DMS 273 treated with DMSO at 0.1 percent for 48 hours (cell line): Measurements from ENCODE around the gene NEDD4.
"Not testable (repeated sequence)": the region's sequence is repeated elsewhere in the genome, so short reads cannot be mapped to it uniquely, and the experiment has no call there.

Experiments used
- DNase-seq: peaks from one replicate; lab custom pipeline; 2025; lab: John Stamatoyannopoulos, UW

The NEDD4 gene

DNA sequence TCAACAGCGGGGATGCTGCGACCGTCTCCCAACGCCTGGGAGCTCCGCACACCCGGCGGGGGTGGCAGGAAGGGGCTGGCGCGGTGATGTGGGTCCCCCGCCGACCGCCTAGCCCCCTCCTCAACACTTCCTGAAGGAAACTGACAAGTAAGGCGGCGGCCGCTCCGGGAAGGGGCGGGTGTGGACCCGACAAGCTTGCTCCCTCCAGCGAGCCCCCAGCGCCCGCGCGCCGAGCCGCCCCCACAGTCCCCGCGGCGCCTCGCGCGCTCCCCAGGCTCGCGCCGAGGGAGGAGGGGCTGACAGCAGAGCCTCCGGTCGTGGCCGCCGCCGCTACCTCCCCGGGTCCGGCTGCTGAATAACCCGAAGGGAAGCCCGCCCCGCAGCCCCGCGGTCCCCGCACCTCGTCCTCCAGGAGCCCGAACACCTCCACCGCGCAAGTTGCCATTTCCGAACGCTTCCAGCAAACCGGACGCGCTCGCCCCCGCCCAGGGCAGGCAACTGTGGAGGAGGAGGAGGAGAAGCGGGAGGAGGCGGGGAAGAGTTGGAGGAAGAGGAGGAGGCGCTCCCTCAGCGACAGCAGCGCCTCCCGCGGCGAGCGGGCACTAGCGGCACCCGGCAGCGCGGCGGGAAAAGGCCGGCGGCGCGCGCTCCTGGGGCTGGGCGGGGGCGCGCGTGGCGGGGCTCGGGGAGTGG is at the start of gene NEDD4:
TSS of gene NEDD4 (minus strand) at position 502 of the 693 bp plus-strand sequence. CDS start at position 445, 57 bp downstream.
- peak; percentile 45 for DNase-seq

DNA sequence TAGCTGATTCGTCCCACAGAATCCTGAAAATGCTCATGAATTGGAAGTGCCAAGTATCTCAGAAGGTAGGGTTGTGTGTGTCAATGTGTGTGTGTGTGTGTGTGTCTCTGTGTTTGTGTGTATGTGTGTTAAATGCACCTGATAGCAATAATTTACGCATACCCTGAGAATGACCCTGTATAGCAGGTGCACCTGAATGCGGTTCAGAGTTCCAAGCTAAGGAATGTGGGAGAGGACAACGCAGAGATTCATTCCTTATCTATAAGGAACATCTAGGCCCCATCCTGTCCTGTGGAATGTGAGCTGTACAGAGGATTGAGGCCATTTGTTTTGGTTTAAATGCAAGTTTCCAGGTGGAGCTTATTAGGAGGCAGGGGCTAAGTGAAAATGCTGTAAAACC is 49.1 kb upstream of the NEDD4 start:
- DNase-seq = no peak

DNA sequence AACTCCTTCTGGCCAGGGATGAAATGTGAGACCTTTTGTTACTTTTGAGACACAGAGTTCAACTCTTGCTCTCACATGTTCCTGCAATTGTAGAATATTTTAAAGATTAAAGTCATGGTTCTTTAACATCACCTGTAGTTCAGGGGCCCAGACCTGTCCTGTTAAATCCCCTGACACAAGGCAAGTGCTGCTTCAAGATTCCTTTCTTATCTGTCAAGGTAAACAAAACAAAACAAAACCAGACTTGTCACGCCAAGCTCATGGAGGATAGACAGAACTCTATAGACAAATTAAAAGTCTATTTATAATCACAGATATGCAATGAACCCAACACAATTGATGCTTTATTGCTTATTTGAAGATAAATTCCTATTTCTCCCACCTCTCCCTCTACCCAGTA is 48.6 kb upstream of the NEDD4 start:
- DNase-seq = no peak

DNA sequence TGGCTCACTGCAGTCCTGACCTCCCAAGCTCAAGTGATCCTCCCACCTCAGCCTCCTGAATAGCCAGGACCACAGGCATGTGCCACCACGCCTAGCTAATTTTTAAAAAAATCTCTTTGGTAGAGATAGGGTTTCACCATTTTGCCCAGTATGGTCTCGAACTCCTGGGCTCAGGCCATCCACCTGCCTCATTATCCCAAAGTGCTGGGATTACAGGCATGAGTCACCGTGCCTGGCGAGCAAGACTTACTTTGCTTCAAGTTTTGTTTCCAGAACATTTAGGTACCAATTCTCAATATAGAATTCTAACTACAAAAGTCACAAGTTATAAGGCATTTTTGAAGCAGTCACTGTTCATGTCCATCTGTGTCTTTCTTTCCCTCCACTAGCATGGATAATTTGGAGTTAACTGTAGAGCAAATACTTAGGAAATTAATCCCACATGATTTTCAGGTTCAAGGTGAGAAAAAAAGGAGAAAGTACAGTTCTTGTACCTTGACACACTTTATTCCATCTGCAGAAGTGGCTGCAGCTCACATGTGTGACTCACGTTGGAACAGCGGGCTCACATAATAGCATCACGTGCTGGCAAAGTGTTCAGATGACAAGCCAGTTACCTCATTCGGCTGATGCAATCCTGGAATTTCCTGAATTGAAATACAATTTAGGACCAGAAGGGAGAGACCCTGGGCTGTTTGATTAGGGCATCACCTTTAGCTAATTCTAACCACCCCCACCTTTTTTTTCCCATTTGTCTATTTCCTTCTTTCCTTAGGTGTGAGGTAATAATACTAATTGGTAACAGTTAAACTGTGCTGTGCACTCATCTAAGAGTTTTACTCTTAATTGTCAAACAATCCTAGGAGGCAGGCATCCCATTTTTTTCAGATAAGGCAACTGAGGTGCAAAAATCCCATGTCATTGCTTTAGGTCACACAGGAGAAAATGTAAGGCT is 46.9 kb upstream of the NEDD4 start:
- DNase-seq = peak; percentile 17

DNA sequence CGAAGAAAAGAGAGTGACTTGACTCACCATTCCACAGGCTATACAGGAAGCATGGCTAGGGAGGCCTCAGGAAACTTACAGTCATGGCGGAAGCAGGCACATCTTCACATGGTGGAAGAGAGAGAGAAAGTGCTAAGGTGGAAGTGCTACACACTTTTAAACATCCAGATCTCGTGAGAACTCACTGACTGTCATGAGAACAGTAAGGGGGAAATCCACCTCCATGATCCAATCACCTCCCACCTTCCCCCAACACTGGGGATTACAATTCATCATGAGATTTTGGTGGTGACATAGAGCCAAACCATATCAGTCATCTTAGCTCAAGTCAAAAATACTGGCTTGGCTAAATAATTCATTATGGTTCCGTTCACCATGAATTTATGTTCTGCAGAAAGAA is 45.3 kb upstream of the NEDD4 start:
- DNase-seq = no peak

DNA sequence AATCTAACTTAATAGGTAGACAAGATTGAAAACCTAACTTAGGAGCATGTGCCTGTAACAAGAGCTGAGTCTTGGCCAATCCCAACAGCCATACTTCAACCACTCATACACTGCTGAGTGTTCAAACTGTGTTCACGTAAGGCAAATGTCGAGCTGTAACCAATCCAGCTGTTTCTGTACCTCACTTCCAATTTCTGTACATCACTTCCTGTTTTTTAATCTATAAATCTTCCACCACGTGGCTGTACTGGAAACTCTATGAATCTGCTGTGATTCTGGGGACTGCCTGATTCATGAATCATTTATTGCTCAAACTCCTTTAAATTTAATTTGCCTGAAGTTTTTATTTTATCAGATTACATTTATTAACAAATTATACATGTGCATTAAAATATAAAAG is 44.6 kb upstream of the NEDD4 start:
- DNase-seq = no peak

DNA sequence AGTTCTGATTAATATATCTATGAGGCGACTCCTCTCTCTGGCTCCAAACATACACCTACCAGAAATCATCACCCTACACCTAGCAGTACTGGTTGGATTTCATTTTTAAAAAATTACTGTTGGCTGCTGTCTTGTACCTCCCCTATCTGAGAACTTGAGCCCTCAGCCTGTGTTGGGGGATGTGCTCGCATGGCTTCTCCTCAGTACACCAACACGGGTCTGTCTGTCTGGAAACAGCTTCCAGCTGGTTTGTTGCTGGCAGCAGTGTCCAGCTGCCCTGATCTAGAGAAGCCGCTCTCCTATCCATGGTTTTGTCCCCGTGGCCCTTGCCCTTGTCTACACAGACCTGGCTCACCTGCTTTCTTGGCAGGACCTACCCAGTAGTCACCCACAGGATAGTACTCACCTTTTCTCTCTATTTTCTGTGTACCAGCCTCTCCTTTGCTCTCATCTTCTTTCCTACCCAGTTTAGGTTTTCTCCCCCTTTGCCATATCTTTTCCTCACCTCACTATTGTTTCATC is 43.2 kb upstream of the NEDD4 start:
- DNase-seq = no peak

DNA sequence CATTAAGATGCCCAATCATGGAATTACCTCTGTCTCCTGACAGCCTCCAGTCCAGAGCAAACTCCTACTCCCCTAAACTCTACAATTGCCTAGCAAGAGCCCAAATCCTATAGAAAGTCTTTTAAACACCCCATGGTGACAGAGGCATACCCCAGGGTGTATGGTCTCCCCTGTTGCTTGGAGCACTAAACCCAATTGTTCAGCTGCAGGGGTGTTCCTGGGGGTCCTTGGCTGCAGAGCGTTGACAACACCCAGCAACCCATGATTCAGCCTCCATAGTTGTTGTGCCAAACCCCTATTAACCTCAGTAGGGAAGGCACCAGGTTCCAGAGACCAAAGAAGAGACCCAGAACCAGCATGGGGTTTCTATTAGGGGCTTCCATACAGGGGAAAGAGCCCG is 41.8 kb upstream of the NEDD4 start:
- no peak for DNase-seq

DNA sequence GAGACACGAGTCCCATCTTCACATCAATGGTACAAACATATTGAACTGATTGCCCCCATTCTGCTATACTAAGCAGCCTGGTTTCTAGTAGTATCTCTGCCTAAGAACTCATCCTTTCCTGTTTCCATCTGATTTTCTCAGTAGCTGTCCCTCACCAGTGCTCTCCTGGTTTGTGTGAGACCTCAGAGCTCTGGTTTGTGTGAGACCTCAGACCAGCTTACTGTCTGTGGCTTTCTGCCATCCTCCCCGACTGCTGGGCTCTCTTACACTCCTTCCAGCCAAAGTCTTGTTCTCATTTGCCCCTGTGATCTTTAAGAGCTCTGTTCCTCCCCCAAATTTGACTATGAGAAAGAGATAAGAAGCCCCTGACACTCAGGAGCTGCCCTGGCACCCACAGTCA is 41.1 kb upstream of the NEDD4 start:
- DNase-seq = no peak

DNA sequence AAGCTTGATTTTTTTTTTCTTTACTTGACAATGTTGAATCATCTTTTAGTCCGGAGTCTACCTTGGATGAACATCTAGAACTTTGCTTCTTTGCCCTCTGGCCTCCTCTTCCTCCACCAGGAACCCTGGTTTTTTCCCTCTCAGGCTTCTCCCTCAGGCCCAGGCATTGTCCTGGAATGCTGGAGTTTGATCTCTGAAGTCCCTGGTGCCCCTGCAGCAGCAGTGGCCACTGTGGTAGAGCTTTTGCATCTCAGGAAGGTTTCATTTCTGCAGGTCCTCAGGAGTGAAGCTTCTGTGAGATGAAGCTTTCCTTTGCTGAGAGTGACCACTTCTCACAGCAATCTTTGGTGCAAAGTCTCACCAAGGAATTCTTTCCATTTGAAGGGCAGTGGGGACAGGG is 39.0 kb upstream of the NEDD4 start:
- no peak for DNase-seq

DNA sequence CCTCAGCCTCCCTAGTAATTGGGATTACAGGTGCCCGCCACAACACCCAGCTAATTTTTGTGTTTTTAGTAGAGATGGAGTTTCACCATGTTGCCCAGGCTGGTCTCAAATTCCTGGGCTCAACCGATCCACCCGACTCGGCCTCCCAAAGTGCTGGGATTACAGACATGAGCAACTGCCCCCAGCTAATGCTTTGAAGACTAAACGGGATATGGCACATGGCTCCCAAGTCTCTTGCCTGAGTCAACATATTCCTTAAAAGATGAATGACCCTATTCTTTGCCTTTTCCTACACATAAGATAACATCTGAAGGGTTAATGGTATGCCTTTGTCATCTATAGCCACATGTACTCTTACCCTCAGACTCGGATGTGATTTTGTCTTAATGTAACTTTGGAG is 38.4 kb upstream of the NEDD4 start:
- DNase-seq = no peak

DNA sequence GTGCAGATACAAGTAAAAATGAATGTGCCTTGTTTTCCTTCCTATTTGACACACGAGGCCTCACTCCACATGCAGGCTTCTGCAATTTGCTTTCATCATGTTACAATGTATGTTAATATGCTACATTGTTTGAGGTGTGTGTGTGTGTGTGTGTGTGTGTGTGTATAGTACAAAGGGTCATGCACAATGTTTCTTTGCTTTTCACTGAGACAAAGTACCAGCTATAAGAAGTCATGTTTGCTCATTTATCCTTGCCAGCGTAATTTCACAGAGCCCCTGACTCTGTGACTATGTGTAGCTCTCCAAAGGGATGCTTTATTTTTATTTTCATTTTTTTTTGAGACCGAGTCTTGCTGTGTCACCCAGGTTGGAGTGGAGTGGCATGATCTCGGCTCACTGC is 38.0 kb upstream of the NEDD4 start:
- DNase-seq = no peak

DNA sequence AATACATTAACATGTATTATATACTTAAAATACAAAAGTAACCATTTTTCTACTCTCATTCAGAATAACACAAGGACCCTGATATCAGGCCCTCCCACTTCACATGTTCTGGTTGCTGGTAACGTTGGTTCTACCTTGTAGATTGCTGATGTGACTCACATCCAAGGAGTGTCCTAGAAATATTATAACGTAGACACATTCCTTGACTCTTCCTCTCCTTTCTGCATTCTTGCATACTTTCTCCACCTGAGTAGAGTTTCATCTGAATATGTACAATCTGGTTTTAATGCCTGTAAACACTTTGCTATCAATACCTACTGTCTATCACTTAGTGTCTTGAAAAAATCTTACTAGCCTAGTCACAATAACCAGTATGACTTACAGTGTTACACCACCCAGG is 35.0 kb upstream of the NEDD4 start:
- DNase-seq = no peak

DNA sequence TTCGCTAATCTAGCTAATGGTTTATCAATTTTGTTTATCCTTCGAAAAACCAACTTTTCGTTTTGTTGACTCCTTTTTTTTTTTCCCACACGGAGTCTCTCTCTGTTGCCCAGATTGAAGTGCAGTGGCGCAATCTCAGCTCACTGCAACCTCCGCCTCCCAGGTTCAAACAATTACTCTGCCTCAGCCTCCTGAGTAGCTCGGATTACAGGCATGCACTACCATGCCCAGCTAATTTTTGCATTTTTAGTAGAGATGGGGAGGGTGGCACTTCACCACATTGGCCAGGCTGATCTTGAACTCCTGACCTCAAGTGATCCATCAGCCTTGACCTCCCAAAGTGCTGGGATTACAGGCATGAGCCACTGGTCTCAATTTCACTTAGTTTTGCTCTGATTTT is 29.7 kb upstream of the NEDD4 start:
- DNase-seq = not testable (repeated sequence)

DNA sequence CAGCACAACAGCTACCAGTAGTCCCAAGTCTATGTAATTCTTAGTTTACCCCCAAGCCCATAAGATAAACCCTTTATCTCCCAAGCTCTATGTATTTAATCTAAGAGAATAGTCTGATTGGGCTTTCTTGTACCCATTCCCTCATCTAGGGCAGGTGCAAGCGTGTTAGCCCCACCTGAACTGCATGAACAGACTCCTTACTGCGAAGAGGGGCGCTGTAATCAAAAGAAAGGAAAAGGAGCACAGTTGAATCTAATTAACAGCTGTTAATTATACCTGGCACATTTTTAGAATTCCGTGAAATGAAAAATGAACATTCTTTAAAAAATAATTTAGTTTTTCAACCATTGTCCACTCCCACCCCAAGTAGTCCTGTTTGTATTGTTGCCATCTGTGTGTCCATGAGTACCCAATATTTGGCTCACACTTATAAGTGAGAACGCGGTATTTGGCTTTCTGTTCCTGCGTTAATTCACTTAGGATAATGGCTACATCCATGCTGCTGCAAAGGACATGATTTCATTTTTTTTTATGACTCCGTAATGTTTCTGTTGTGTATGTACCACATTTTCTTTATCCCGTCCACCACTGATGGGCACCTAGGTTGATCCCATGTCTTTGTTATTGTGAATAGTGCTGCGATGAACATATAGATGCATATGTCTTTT is 26.5 kb upstream of the NEDD4 start:
- no peak for DNase-seq

DNA sequence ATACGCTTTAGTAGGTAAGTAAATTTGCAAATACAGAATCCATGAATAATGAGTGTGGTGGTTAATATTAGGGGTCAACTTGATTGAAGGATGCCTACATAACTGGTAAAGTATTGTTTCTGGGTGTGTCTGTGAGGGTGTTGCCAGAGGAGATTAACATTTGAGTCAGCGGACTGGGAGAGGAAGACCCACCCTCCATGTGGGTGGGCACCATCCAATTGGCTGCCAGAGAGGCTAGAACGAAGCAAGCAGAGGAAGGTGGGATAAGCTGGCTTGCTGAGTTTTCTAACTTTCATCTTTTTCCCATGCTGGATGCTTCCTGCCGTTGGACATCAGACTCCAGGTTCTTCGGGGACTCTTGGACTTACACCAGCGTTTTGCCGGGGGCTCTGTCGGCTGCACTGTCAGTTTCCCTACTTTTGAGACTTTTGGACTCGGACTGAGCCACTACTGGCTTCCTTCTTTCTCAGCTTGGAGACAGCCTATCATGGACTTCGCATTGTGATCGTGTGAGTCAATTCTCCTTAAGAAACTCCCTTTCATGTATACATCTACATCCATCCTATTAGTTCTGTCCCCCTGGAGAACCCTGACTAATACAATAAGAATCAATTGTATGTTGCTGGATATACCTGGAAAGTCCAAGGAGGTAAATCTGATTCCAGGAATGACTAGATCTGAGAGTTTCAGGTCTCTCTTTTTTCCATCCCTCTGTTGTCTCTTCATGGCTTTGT is 25.8 kb upstream of the NEDD4 start:
- no peak for DNase-seq

DNA sequence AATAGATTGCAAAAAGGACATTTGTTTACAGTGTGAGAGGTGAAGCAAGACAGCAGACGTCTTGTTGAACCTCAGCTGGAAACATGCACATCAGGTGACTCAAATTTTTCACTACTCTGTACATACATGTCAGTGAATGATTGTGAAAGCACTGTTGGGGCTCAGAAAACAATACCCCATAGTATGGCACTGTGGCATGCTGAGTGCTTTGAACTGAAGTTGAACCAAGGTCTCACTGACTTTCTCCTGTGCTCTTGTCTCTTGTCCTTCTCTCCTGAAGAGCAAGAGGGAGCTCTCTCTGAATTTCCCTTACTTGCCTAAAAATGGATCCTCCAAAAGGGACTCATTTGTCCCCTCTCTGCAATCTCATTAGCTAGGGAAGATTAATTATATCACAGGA is 24.5 kb upstream of the NEDD4 start:
- no peak for DNase-seq

DNA sequence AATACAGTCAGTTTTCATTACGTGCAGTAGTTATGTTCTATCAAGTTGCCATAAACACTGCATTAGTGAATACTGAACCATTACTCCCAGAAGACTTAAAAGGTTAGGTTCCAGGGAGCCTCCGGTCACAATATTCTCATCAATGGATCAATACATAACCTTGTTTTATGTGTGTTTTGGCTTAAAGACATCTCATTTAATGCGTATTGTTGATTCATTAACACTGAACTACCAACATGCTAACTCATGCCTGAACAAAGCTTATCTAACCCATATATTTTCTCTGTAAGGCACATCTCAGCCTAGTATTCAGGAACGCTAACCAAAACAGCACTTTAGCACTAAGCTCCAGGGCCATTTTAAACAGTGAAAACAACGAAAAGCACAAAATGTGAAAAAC is 24.1 kb upstream of the NEDD4 start:
- DNase-seq = no peak

DNA sequence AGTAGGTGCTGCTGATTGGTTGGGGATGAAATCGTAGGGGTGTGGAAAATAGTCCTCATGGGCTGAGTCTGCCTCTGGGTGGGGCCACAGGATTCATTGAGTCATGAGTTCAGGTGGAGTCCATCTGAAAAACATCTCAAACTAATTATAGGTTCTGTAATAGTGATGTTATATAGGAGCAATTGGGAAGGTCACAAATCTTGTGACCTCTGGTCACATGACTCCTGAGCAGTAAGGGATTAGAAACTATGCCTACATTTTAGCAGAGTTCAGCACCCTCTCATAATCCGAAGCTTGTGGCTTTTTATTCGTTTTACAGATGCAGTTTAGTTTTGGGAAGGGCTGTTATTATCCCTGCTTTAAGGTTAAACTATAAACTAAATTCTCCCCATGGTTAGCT is 22.9 kb upstream of the NEDD4 start:
- DNase-seq = no peak

DNA sequence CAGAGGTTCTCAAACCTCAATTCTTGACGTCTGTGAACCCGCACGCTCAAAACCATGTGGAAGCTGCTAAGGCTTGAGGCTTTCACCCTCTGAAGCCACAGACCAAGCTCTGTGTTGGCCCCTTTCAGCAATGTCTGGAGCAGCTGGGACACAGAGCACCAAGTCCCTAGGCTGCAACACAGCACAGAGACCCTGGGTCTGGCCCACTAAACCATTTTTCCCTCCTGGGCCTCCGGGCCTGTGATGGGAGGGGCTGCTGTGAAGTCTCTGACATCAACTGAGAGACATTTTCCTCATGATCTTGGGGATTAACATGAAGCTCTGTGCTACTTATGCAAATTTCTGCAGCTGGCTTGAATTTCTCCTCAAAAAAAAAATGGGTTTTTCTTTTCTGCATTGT is 21.3 kb upstream of the NEDD4 start:
- no peak for DNase-seq

DNA sequence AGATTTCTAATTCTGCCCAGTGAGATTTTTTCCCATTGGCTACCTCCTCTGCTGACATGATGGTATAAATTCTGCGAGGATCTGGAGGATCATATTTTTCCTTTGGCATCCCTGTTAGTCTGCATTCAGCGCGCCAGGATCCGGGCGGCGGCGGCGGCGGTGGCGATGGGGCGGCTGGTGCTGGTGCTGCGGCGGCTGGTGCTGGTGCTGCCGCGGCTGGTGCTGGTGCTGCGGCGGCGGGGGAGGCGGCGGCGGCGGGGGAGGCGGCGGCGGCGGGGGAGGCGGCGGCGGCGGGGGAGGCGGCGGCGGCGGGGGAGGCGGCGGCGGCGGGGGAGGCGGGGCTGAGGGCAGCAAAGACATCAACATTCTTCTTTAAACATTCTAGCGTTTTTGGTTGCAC is 13.6 kb upstream of the NEDD4 start:
- DNase-seq = not testable (repeated sequence)

DNA sequence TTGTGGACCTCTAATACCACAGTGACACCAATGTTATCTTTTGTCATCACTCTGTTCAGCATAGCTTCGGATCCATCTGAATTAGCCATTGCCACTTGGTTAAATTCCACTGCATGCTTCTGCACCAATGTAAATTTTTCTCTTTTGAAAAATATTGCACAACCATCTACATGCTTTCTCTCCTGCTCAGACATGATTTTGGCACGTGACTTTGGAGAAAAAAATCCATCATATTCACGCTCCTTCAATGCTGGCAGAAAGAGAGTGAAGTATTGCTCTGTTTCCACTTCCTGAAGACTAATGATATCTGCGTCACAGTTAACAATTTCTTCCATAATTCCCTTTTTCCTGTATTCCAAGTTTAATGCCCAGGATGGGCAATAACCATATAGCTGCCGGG is 13.0 kb upstream of the NEDD4 start:
- not testable (repeated sequence) for DNase-seq
